ENCODE data around the gene GALNT17.

Gene GALNT17

DNA sequence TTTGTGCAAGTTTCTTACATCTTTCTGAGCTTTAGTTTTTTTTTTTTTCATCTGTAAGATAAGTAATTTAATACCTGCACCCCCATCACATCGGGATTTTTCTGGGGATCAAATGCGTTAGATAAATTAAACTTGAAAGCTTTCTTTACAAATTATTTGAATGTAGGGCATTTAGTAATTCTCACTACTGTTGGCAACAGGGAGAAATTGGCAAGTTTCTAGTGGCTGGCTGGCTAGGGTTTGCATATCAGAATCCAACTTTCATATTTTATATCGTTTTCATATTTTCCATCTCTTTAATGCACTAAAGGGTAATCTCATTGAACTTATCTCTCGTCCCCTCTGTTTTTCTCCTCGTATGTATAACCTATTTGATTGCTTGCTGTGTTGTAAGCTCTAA, 412.9 kb downstream of the GALNT17 start:
- no peak for DNase-seq (ENCODE audit: low spot score)
- TF ChIP-seq CTCF (IDR thresholded peaks at IDR 0.05; ENCODE audit: borderline replicate concordance, control extremely low read depth, extremely low read depth, insufficient read depth, missing control alignments), result no peak
- in situ Hi-C loops (cut with MboI; ENCODE audit: low sequenced_read_pairs, unreplicated experiment), result no loop called here

DNA sequence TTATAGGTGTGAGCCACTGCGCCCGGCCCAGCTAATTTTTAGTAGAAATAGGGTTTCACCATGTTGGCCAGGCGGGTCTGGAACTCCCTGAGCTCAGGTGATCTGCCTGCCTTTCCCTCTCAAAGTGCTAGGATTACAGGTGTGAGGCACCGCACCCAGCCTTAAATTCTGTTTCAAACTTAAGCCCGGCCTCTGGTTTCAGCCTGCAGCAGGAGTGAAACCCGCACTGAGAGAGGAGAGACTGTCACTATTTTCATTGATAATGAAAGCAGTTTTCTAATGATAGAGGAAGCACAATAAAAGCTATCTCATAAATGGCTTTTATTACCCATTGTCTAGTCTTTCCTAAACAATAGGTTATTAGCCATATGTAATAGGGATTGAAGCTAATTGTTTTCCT, 415.5 kb downstream of the GALNT17 start:
- TF ChIP-seq CTCF (IDR thresholded peaks at IDR 0.05; ENCODE audit: borderline replicate concordance, control extremely low read depth, extremely low read depth, insufficient read depth, missing control alignments), result no peak
- DNase-seq (ENCODE audit: low spot score), result no peak
- in situ Hi-C loops (cut with MboI; ENCODE audit: low sequenced_read_pairs, unreplicated experiment), result no loop called here

- TF ChIP-seq CTCF (IDR thresholded peaks at IDR 0.05; ENCODE audit: borderline replicate concordance, control extremely low read depth, extremely low read depth, insufficient read depth, missing control alignments), result no peak
- DNase-seq (ENCODE audit: low spot score), result no peak
- in situ Hi-C loops (cut with MboI; ENCODE audit: low sequenced_read_pairs, unreplicated experiment), result no loop called here
Measured at GRCh38 chr7:71548746-71549145, 416.8 kb downstream of the GALNT17 start.

- in situ Hi-C loops (cut with MboI; ENCODE audit: low sequenced_read_pairs, unreplicated experiment), result no loop called here
- no peak for TF ChIP-seq CTCF (IDR thresholded peaks at IDR 0.05; ENCODE audit: borderline replicate concordance, control extremely low read depth, extremely low read depth, insufficient read depth, missing control alignments)
- no peak for DNase-seq (ENCODE audit: low spot score)
Measured at GRCh38 chr7:71553306-71553705, 421.4 kb downstream of the GALNT17 start.

DNA sequence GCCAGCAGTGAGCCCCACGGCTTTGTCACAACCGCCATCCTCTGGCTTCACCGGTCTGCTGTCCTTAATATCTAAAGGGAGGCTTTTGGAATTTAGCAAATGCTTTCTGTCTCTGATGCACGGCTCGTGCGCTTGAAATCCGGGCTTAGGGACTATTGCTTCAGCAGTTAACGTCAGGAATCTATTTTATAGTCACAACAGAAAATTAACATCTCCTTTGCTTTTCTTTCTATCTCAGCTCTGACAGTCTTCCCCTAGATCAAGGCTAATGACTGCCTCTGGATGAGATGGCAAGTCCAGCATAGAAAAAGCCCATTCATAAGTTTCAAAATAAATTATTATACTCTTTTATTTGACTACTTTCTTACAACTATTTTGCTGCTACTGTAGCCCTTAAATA, 423.8 kb downstream of the GALNT17 start:
- in situ Hi-C loops (cut with MboI; ENCODE audit: low sequenced_read_pairs, unreplicated experiment), result no loop called here
- TF ChIP-seq CTCF (IDR thresholded peaks at IDR 0.05; ENCODE audit: borderline replicate concordance, control extremely low read depth, extremely low read depth, insufficient read depth, missing control alignments), result no peak
- DNase-seq (ENCODE audit: low spot score), result no peak

DNA sequence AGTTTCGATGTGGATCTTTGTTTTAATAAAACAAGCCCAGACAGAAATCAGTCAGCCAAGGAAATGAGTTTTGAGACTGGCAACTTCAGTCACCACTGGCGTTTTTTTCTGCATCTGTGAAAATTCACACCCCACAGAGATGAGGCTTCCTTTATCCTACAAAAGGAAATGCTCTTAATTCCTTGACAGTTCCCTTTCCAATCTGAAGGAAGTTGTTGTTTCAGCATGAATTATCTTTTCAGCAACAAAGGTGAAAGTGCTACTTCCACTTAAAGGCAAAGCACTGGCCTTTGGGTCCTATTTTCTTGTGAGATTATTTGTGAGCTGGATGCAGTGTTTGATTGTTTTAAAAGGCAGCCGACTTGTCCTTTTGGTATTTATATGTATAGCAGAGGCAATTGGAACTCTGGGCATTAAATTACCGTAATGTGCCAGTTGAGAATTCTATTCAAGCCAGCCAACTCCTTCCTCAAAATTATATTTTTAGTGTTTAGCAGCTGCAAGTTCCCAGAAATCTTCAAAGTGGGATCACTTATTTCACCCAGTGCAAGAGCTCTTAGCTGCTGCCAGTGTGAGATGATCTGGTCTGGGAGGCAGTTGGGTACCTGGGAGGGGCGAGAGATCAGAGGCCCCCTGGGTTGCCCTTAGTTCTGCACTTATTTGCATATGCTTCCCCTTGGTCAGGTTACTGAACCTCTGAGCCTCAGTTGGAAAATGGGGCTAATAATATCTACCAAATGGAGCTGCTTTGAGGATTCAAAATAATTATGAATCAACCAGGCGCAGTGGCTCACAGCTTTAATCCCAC, 427.1 kb downstream of the GALNT17 start:
- DNase-seq (ENCODE audit: low spot score), result no peak
- in situ Hi-C loops (cut with MboI; ENCODE audit: low sequenced_read_pairs, unreplicated experiment), result no loop called here
- TF ChIP-seq CTCF (IDR thresholded peaks at IDR 0.05; ENCODE audit: borderline replicate concordance, control extremely low read depth, extremely low read depth, insufficient read depth, missing control alignments), result no peak
